ENCODE results near the gene CRIP1.

The CRIP1 gene

GRCh38 chr14:105490572-105491365, 4.1 kb downstream of the CRIP1 start, which contains the start of gene TEDC1:
TEDC1 (plus strand) TSS chr14:105491246; CDS start chr14:105491376, 130 bp downstream.
- Histone ChIP-seq H3K4me1 (ENCODE audit: control insufficient read depth, insufficient read depth, low read length, poor library complexity, severe bottlenecking) (peaks cover 30% of the 10 kb centered on the region), H3K27ac (ENCODE audit: low read depth, low read length, severe bottlenecking) (peak within 1 kb of the TSS; percentile 85), H3K36me3 (ENCODE audit: control insufficient read depth, insufficient read depth, low read length) (peaks cover 14% of the 10 kb centered on the region), H3K4me3 (ENCODE audit: extremely low read depth, insufficient read depth, low read length, poor library complexity, severe bottlenecking) (peak within 1 kb of the TSS; percentile 72), H3K9me3 (ENCODE audit: control insufficient read depth, low read length) (no peaks in the 10 kb centered on the region)
- 1 to 3% methylated on average over 64 to 82 of the region's 94 CpGs for WGBS, 2 experiments (ENCODE audit: insufficient coverage in 2 of 2)

GRCh38 chr14:105491366-105491973, 4.8 kb downstream of the CRIP1 start:
- peak overlapping the region; percentile 72 for H3K4me3 ChIP-seq (ENCODE audit: extremely low read depth, insufficient read depth, low read length, poor library complexity, severe bottlenecking)
- H3K27ac ChIP-seq (ENCODE audit: low read depth, low read length, severe bottlenecking): peak overlapping the region; percentile 84
- no peaks in the 10 kb centered on the region for H3K9me3 ChIP-seq (ENCODE audit: control insufficient read depth, low read length)
- 0 to 3% methylated on average over 48 to 50 of the region's 53 CpGs for WGBS, 2 experiments (ENCODE audit: insufficient coverage in 2 of 2)
- H3K36me3 ChIP-seq (ENCODE audit: control insufficient read depth, insufficient read depth, low read length): peaks cover 14% of the 10 kb centered on the region
- peaks cover 24% of the 10 kb centered on the region for H3K4me1 ChIP-seq (ENCODE audit: control insufficient read depth, insufficient read depth, low read length, poor library complexity, severe bottlenecking)

GRCh38 chr14:105492031-105492970, 5.6 kb downstream of the CRIP1 start:
- WGBS, 2 experiments (ENCODE audit: insufficient coverage in 2 of 2): 97 to 98% methylated on average over 22 to 24 of the region's 24 CpGs
- peak overlapping the region; percentile 16 for H3K27ac ChIP-seq (ENCODE audit: low read depth, low read length, severe bottlenecking)
- peaks cover 14% of the 10 kb centered on the region for H3K36me3 ChIP-seq (ENCODE audit: control insufficient read depth, insufficient read depth, low read length)
- no peaks in the 10 kb centered on the region for H3K9me3 ChIP-seq (ENCODE audit: control insufficient read depth, low read length)
- peaks cover 19% of the 10 kb centered on the region for H3K4me1 ChIP-seq (ENCODE audit: control insufficient read depth, insufficient read depth, low read length, poor library complexity, severe bottlenecking)
- H3K4me3 ChIP-seq (ENCODE audit: extremely low read depth, insufficient read depth, low read length, poor library complexity, severe bottlenecking): peak overlapping the region; percentile 72

GRCh38 chr14:105492971-105493871, 6.5 kb downstream of the CRIP1 start:
- Histone ChIP-seq H3K4me1 (ENCODE audit: control insufficient read depth, insufficient read depth, low read length, poor library complexity, severe bottlenecking) (peaks cover 14% of the 10 kb centered on the region), H3K36me3 (ENCODE audit: control insufficient read depth, insufficient read depth, low read length) (peaks cover 19% of the 10 kb centered on the region), H3K4me3 (ENCODE audit: extremely low read depth, insufficient read depth, low read length, poor library complexity, severe bottlenecking) (no peak overlapping the region), H3K27ac (ENCODE audit: low read depth, low read length, severe bottlenecking) (no peak overlapping the region), H3K9me3 (ENCODE audit: control insufficient read depth, low read length) (no peaks in the 10 kb centered on the region)
- WGBS, 2 experiments (ENCODE audit: insufficient coverage in 2 of 2): 87 to 93% methylated on average over 12 to 19 of the region's 20 CpGs

- Histone ChIP-seq H3K27ac (ENCODE audit: low read depth, low read length, severe bottlenecking) (no peak overlapping the region), H3K4me1 (ENCODE audit: control insufficient read depth, insufficient read depth, low read length, poor library complexity, severe bottlenecking) (peaks cover 9% of the 10 kb centered on the region), H3K36me3 (ENCODE audit: control insufficient read depth, insufficient read depth, low read length) (peaks cover 22% of the 10 kb centered on the region), H3K9me3 (ENCODE audit: control insufficient read depth, low read length) (no peaks in the 10 kb centered on the region), H3K4me3 (ENCODE audit: extremely low read depth, insufficient read depth, low read length, poor library complexity, severe bottlenecking) (no peak overlapping the region)
- WGBS, 2 experiments (ENCODE audit: insufficient coverage in 2 of 2): 97 to 98% methylated on average over 5 to 12 of the region's 16 CpGs
Measured at GRCh38 chr14:105493921-105494605, 7.4 kb downstream of the CRIP1 start.

GRCh38 chr14:105494606-105494929, 7.9 kb downstream of the CRIP1 start:
- peaks cover 22% of the 10 kb centered on the region for H3K36me3 ChIP-seq (ENCODE audit: control insufficient read depth, insufficient read depth, low read length)
- no peak overlapping the region for H3K27ac ChIP-seq (ENCODE audit: low read depth, low read length, severe bottlenecking)
- WGBS, 2 experiments (ENCODE audit: insufficient coverage in 2 of 2): 94 to 97% methylated on average over 6 of the region's 6 CpGs
- H3K4me1 ChIP-seq (ENCODE audit: control insufficient read depth, insufficient read depth, low read length, poor library complexity, severe bottlenecking): peaks cover 4% of the 10 kb centered on the region
- no peak overlapping the region for H3K4me3 ChIP-seq (ENCODE audit: extremely low read depth, insufficient read depth, low read length, poor library complexity, severe bottlenecking)
- H3K9me3 ChIP-seq (ENCODE audit: control insufficient read depth, low read length): no peaks in the 10 kb centered on the region

- peaks cover 5% of the 10 kb centered on the region for H3K4me1 ChIP-seq (ENCODE audit: control insufficient read depth, insufficient read depth, low read length, poor library complexity, severe bottlenecking)
- no peak overlapping the region for H3K4me3 ChIP-seq (ENCODE audit: extremely low read depth, insufficient read depth, low read length, poor library complexity, severe bottlenecking)
- H3K27ac ChIP-seq (ENCODE audit: low read depth, low read length, severe bottlenecking): no peak overlapping the region
- peaks cover 22% of the 10 kb centered on the region for H3K36me3 ChIP-seq (ENCODE audit: control insufficient read depth, insufficient read depth, low read length)
- H3K9me3 ChIP-seq (ENCODE audit: control insufficient read depth, low read length): no peaks in the 10 kb centered on the region
- 92 to 93% methylated on average over 17 to 18 of the region's 18 CpGs for WGBS, 2 experiments (ENCODE audit: insufficient coverage in 2 of 2)
Measured at GRCh38 chr14:105495101-105495989, 8.7 kb downstream of the CRIP1 start.

GRCh38 chr14:105495990-105496830, 9.5 kb downstream of the CRIP1 start:
- H3K27ac ChIP-seq (ENCODE audit: low read depth, low read length, severe bottlenecking): no peak overlapping the region
- H3K36me3 ChIP-seq (ENCODE audit: control insufficient read depth, insufficient read depth, low read length): peaks cover 22% of the 10 kb centered on the region
- 86 to 92% methylated on average over 8 to 14 of the region's 18 CpGs for WGBS, 2 experiments (ENCODE audit: insufficient coverage in 2 of 2)
- no peak overlapping the region for H3K4me3 ChIP-seq (ENCODE audit: extremely low read depth, insufficient read depth, low read length, poor library complexity, severe bottlenecking)
- H3K9me3 ChIP-seq (ENCODE audit: control insufficient read depth, low read length): no peaks in the 10 kb centered on the region
- peaks cover 9% of the 10 kb centered on the region for H3K4me1 ChIP-seq (ENCODE audit: control insufficient read depth, insufficient read depth, low read length, poor library complexity, severe bottlenecking)

Data from mesodermal cell (in vitro differentiated cells).